Kidney capillary endothelial cell (primary cell): ENCODE results near the gene TDRD9.

Experiments
- DNase-seq: peaks from one replicate; pipeline ENCODE4 v3.0.0-alpha.2; 2018; ENCODE audit warnings: low spot score

The TDRD9 gene

DNA sequence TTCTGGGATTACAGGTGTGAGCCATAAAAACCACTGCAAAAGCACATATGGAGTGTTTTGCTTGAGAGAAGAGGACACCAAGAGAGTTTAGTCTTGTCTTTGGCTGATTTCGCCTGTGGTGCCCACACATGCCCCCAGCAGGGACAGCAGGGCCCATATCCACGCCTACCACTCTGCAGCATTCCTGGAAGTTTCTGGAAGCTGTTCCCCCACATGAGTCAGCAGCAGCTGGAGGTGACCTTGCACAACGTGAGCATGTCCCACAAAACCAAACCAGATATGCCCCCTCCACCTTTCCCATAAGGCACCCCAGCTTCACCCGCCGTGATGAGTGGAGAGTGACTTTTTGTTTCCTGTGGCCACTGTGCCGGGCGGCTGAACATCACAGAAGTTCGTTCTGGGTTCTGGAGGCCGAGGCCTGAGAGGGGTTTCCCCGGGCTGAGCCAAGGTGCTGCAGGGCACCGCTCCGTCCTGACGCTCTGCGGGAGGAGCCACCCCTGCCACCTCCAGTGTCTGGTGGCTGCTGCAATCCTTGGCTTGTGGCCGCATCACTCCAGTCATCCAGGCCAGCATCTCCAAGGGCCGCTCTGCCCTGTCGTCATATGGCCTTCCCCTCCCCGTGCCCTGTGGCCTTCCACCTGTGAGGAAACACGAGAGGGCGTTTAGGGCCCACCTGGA, 162.0 kb downstream of the TDRD9 start:
- no peak for DNase-seq

DNA sequence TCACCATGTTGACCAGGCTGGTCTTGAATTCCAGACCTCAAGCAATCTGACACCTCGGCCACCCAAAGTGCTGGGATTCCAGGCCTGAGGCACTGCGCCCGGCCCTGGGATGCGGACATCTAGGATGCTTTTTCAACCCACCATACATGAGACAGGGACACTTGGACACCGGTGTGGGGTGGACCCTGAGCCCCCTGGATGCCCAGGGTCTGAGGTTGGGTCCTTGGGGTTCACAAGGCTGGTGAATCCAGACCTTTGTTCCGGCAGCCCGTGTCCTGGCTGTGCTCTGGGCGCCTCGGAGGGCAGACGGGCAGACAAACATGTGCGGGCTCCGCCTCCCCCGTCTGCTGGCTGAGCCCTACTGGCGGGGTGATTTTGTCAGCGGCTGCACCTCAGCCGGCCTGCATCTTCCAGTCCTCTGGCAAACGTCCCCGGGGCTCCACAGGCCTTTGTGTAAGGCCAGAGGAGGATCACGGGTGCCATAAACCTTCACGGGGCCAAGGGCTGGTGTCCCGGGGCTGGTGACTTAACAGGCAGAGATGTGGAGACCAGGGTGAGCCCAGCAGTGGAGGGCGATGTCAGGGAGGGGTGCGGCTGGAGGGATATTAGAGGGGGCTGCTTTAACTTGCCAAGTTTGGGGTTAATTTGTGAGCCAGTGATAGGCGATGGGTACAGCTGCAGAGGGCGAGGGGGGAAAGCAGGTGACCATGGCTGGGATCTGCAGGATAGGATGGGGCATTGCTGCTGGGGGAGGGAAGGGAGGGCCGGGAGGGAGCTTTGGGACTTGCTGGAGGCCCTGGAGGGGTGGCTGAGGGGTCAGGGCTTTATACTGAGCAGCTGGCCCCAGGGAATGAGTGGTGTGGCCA, 163.0 kb downstream of the TDRD9 start:
- DNase-seq: no peak

DNA sequence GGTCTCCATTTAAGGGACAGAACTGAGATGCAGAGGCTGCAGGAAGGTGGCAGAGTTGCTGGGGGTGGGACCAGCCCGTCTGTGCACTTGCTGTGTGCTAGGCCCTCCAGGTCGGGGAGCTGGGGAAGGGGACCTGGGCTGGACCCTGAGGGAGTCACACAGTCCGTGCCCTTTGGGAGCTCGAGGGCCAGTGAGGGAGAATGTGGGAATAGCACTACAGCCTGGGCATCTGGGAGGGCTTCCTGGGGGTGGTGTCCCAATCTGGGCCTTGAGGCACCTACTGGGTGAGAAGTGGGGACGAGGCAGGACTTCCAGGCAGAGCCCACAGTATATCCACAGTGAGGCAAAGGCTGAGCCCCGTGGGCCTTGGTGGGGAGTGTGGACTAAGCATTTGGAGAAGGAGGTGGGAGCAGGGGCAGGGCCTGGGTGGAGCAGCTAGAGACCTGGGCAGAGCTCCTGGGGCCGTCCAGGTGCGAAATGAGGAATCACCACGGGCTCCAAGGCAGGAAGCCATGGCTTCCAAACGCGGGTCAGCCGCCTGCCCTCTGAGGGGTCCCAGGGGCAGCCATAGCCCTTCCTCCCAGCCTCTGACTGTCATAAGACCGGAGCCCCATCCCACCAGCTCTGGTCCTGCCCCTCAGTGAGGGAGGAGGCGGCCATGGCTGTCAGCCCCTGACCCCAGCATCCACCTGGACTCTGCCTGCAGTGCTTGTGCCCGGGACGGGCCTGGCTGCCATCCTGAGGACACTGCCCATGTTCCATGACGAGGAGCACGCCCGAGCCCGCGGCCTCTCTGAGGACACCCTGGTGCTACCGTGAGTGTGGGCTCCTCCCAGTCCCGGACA, 163.9 kb downstream of the TDRD9 start:
- no peak for DNase-seq

DNA sequence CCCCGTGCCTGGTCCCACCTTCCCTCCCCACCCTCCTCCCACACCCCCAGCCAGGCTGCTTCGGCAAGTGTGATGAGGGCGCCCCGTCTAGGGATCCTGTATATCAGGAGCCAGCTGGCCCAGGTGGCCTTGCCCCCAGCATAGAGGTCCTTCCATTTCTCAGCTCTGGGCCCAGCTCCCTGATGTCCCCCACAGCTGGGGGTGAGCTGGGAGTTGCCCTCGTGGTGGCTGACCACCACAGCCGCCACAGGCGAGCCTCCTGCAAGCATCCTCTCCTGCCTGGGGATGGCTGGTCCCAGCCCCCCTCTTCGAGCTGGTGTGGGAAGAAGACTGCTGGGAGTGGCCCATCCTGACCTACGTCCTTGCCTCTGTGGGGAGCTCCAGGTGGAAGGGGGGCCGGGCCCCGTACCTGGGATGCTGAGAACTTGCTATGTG, 164.7 kb downstream of the TDRD9 start:
- DNase-seq: no peak

DNA sequence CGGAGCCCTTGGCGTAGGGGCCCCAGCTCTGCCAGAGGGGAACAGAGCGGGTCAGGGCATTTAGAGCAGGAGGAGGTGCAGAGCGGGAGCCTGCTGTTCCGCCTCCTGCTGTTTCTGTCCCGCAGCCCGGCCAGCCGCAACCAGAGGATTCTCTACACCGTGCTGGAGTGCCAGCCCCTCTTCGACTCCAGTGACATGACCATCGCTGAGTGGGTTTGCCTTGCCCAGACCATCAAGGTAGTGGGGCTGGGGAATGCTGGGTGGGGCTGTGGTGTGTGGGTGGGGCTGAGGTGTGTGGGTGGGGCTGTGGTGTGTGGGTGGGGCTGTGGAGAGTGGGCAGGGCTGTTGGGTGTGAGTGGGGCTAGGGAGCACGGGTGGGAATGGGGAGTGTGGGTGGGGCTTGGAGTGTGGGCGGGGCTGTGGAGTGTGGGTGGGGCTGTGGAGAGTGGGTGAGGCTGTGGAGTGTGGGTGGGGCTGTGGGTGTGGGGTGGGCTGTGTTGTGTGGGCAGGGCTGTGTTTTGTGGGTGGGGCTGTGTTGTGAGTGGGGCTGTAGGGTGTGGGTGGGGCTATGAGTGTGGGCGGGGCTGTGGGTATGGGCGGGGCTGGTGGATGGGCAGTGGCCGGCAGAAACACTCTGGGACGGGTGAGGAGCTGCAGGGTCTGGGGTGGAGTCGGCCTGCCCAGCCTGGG, 165.3 kb downstream of the TDRD9 start:
- DNase-seq: no peak

DNA sequence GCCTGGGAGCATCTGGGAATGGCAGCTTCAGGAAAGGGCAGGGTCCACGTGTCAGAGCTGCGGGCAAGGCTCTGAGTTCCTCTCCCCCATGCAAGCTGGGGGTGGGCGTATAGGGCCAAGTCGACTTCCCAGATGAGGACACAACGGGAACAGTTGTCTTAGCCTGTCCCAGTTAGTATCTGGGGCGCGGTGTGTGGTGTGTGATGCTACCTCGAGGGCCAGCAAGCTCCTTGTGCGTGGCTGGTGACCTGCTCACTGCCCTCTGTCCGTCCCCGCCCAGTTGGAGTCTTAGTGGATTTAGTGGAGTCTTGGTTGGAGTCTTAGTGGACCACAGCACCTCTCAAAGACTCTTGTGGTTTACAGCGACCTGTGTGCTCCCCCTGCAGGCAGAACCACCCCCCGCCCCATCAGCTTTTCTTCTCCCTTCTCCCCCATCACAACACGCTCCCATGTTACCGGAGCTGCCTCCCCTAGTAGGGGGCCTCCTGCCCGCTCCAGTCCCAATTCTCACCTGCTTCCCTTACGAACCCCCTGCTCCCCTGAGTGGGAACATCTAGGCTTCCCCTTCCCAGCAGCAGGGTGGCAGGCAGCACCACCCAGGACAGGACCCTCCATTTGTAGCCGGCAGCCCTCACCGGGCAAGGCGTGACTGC, 165.9 kb downstream of the TDRD9 start:
- no peak for DNase-seq

DNA sequence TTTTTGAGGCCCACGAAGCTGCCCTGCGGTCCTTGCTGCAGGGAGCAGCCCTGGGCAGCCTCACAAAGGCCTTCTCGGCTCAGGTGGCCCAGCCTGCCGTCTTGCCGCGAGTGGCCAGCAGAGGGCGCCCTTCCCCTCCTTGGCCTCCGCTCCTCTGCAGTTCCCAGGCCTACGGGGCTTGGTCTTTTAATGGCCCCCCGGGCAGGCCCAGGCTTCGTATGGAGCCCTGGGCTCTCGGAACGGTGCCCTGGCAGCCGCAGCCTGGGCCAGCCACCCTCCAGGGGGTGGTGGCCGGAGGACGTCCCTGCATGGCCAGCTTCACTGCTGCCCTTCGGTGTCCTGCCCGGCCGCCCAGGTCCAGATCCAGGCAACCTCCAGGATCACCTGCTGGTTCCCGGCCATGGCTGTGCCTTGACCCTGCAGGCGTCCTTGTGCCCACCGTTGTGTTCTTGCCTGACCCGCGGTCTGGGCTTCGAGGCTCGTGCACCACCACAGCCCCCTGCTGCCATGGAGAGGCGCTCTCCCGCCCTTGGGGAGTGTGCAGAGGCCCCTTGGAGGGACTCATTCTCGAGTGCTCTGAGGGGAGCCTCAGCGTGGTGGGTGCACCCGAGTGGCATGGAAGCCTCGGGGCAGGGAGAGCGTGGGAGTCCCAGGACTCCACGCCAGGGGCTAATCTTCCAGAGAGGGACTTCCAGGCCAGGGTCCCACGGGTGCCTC, 166.6 kb downstream of the TDRD9 start:
- peak; percentile 50 for DNase-seq

DNA sequence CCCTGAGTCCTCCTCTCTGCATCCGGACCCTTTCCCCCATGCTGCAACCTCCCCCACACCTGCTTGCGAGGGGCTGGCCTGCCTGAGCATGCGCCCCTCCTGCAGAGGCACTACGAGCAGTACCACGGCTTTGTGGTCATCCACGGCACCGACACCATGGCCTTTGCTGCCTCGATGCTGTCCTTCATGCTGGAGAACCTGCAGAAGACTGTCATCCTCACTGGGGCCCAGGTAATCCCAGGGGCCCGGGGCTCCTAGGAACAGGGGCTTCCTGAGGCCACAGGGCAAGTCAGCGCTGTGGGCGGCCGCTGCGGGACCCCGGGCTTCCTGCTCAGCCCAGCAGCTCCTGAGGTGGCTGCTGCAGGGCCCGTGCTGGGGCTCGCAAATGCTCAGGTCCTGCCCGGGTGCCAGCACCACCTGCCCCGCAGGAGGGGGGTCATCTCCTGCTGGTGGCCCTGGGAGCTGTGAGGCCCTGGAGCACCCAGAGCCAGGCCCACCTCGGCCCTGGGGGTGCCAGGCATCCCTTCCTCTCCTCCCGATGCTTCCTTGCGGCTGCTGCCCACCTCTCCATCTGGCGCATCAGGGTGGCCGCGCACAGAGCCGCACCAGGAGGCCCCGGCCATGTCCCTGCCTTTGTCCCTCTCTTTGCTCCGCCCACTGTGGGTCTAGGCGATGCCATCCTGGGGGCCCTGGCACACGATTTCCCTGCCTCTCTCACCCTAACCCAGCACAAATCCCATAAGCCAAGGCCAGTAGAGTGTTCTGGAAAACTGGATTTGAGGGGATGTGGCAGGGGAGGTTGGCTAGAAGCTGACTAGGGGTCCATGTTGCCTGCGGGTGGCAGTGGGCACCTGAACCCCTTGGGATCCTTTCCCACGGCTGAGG, 167.4 kb downstream of the TDRD9 start:
- DNase-seq: no peak

DNA sequence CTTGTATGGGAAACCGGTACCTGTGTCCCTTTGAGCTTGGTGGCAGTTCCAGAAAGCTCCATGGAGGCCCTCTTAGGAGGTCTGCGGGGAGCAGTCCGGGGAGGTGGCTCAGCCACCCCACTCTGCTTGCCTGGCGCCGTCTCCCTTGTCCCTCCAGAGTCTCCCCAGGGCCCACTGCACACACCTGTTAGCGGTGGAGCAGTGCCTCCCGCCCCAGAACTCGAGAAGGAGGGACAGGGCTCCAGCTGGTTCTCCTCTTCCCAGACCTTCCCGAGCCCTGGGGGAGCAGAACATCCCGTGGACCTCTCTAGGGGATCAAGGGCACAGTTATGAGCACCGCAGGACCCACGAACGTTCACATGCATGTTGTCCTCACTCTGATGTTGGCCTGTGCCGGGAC, 168.1 kb downstream of the TDRD9 start:
- DNase-seq: no peak

DNA sequence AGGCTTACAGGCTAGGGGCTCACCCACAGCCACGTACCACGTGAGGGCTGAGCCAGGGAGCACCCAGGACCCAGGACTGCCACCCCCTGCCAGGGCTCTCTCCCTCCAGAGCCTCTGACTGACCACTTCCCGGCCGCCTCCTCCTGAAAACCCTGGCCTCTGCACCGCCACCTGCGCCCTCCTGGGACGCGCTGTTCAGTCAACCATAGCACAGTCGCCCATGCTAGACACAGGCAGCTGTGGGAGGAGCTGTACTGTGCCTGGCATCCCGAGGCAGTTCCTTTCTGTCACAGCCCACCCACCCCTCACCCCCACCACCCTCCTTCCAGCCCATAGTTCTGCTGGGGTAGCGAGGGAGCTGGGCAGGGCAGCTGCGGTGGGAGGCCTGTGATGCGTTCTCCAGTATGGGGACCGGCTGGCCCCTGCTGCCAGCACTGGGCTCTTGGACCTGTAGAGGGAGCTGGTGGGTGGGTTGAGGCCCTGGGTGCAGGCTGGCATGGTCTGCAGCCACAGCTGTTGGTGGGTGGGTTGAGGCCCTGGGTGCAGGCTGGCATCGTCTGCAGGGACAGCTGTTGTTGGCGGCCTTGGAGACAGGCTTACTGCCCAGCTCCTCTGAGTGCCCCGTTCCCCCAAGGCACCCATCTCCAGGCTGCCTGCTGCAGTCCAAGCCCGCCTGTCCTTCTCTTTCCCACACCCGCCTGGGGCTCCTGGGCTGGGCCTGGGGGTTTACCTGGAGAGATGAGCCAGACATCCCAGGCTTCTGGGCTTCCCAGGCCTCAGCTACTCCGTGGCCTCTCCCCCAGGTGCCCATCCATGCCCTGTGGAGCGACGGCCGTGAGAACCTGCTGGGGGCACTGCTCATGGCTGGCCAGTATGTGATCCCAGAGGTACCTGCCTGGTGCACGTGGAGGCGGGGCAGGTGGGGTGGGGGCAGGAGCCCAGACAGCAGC, 168.8 kb downstream of the TDRD9 start:
- DNase-seq: no peak

DNA sequence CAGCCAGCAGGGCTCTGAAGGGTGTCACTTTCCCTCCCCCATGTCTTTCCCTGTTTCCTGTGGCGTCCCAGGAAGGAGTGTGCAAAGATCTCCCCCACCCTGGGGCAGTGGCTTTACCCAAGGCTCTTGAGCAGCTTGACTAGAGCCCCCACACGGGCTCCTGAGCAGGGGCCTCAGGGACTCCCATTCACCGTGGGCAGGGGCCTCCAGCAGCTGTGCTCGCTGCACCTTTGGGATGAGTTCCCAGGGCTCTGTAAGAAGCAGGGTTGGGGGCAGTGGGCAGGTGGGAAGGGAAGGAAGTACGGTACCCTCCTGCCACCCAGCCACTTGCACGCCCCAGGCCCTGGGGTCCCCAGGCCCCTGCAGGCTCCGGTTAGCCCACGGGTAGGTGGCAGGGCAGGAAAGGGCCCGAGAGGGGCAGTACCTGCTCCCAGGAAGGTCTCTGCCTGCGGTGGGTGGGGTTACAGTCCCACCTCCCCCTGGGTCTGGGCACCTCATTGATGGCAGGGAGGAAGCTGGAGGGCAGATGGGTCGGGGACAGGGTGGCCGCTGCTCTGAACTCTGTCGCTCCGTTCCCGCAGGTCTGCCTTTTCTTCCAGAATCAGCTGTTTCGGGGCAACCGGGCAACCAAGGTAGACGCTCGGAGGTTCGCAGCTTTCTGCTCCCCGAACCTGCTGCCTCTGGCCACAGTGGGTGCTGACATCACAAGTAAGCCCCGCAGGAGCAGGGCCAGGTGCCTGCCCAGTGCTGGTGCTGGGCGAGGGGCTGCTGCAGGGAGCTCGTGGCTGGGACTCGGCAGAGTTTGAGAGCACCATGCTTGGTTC, 170.2 kb downstream of the TDRD9 start:
- DNase-seq: no peak

DNA sequence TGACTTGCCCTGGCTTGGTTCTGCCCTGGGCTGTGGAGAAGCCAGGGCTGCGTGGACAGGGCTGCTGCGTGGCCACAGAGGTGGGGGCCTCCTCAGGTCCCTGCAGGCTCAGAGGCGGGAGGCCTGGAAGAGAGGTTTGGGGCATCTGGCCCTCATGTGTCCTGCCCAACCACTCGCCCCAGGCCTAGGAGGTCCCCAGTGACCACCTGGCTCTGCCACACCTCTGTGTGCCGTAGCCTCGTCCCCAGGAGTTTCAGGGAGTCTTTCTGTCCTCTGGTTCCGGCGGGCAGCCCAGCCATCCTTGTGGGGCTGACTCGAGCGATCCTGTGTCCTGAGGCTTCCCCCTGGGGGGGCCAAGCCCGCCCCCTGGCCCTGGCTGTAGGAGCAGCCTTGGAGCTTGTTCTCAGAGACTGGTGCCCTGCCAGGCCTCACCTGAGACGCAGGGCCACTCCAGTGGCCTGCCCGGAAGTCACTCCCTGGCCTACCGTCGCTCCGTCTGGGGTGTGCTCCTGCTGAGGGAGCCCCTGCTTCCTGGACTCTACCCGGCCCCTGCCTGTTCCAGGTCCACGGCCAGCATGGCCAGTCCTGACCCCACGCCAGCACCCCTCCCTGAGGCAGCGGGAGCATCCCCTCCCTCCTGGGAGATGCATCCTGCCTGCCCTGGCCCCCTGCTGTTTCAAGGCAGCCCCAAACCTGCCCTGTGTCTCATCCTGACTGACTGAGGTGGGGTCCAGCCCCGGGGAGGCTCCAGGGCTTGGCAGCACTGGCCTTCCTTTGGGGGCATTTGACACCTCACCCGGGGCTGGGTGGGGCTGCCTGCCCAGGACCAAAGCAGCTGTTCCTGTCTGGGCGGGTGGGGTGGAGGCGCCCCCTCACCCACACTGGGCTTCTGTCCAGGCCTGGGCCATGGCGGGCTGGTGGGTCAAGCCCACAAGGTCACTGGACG, 171.1 kb downstream of the TDRD9 start:
- no peak for DNase-seq

DNA sequence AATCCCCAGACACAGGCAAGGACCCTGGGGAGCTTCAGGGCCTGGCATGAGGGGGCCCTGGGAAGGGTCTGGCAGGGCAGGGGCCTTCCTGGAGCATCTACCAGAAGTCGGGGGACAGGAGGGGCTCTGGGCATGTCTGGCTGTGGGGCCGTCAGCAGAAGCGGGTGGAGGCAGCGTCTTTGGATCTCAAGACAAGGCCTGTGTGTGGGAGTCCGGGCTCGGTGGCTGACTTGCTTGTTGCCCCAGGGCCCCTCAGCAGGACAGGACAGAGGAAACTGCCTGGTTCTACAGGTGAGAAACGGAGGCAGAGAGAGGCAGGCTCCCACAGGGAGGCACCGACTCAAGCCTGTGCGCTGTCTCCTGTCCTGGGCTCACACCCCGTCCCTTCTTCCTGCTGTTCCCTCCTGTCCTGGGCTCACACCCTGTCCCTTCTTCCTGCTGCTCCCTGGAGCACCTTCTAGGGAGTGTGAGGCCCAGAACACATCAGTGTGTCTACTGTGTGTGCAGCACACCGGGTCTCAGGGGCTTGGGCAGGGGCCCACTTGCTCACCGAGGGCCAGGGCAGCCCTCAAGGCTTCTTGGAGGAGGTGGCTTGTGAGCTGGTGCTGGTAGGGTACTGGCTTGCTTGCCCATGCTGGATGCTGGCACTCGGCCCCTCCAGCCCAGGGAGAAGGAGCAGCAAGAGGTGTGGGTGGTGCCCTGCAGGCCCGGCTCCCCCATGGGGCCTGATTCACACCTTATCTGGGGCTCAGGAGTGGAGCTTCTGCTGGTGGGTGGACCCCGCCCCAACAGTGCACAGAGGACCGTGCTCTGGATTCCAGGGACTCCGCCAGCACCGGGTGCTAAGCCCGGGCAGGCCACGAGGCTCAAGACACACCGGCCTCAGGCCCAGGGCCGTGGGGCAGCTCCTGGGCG, 172.2 kb downstream of the TDRD9 start:
- DNase-seq: no peak

DNA sequence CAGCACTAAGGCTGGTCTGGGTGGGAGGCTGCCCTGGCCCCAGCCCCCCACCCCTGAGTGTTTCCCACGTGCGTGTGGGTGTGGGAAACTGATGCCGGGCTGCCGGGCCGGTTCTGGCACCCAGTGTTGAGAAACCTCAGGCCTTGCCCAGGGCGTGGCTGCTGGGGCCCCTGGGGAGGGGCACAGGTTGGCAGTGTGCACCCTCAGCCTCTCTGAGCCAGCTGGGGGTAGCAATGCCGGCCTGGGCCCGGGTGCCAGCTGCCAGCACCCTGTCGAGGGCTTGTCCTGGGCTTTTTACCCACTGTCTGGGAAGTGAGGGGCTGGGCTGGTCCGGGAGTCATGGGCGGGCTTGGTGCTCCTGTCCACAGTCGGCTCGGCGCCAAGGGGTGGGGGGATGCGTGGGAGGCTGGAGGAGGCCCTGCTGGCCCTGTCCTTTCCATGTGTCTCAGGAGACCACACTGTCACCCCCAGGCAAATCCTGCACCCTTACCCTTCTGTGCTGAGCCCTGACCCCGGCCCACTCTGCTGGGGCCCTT, 172.9 kb downstream of the TDRD9 start:
- DNase-seq: no peak

DNA sequence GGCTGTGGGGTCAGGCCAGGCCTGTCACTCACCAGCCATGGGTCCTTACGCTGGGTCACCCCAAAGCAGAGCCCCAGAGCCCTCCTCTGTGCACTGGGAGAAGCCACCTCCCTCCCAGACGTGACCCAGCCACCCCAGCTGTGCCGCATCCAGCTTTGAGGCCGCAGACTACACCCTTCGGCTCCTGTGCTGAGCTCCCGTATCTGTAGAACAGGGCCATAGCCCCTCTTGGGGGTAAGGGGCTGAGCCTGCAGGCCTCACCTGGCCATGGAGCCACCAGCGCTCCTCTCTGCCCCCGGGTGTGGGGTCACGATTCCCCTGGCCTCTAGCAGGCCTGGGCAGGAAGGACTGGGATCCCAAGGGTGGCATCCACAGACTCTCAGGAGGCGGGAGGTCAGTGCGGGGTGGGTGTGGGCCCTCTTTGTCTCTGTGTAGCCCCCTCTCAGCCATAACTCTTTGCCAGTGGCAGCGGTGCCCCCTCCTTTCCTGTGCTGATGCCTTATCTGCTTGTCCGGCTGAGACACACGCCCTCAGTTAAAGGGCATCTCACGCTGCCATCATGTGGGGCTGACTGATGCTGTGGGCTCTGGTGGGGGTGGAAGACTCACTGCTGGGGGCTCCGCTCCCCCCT, 173.5 kb downstream of the TDRD9 start:
- no peak for DNase-seq
